Skeletal muscle tissue (tissue), 4 donors: ENCODE data around the gene GOLGA6A. TPM values are rescaled to one million over a fixed set of nuclear protein-coding genes. Genes with fewer than 3 reads are reported as not detected.
A peak's percentile ranks its signal among the peaks of the same experiment; 100 is the strongest.

Experiments
- H3K27ac ChIP-seq: one replicate; pipeline ENCODE4 v1.7.0; 2013; ENCODE audit warnings: mild to moderate bottlenecking, low read depth, low read length, inconsistent platforms
- H3K27me3 ChIP-seq, 3 donors: one replicate each; pipeline ENCODE4 v1.7.0; 2013; ENCODE audit warnings: low read length in 3 of 3; ENCODE audit not compliant: control insufficient read depth in 3 of 3, insufficient read depth in 3 of 3
- H3K36me3 ChIP-seq, 3 donors: one replicate each; pipeline ENCODE4 v1.7.0; 2013; ENCODE audit warnings: low read length in 3 of 3; ENCODE audit not compliant: control insufficient read depth in 3 of 3, insufficient read depth in 3 of 3
- H3K4me1 ChIP-seq, 3 donors: one replicate each; pipeline ENCODE4 v1.7.0; 2013; ENCODE audit warnings: low read length in 3 of 3, mild to moderate bottlenecking in 3 of 3; ENCODE audit not compliant: control insufficient read depth in 3 of 3, insufficient read depth in 3 of 3
- H3K4me3 ChIP-seq, 3 donors: one replicate each; pipeline ENCODE4 v1.7.0; 2013; ENCODE audit warnings: low read length in 3 of 3
- H3K9ac ChIP-seq, 3 donors: one replicate each; pipeline ENCODE4 v1.7.0; 2013; ENCODE audit warnings: low read length in 3 of 3, mild to moderate bottlenecking in 3 of 3, moderate library complexity in 2 of 3, low read depth in 1 of 3
- H3K9me3 ChIP-seq, 3 donors: one replicate each; pipeline ENCODE4 v1.7.0; 2013; ENCODE audit warnings: low read length in 3 of 3; ENCODE audit not compliant: control insufficient read depth in 3 of 3
- total RNA-seq: library from RNA; depleted of rRNA; stranded (reverse); fragments of >200 nt; gene quantifications from one replicate; pipeline ENCODE4 v1.2.3, GENCODE V29; 2014
- donor health status: Osteomylitis.

GOLGA6A gene
- total RNA-seq, 1 donor from 2014 or later: 1.0 TPM

- Histone ChIP-seq H3K4me1 (peaks cover 47 to 65% (median 52%) of the 10 kb centered on the region in 3 donors), H3K9ac (peak overlapping the region in 1 of 3 donors; percentile 16), H3K4me3 (no peak overlapping the region), H3K36me3 (peaks cover 5 to 21% (median 12%) of the 10 kb centered on the region in 3 donors), H3K27ac (peak overlapping the region; percentile 42), H3K27me3 (no peaks in the 10 kb centered on the region), H3K9me3 (no peaks in the 10 kb centered on the region)
These were observed 38.7 kb downstream of the GOLGA6A start for GRCh38 chr15:74043425-74044266.

GRCh38 chr15:74042603-74043424 is 39.5 kb downstream of the GOLGA6A start:
- H3K4me3 ChIP-seq: no peak overlapping the region
- H3K9me3 ChIP-seq: no peaks in the 10 kb centered on the region
- H3K36me3 ChIP-seq: peaks cover 6 to 21% (median 13%) of the 10 kb centered on the region in 3 donors
- H3K27me3 ChIP-seq: no peaks in the 10 kb centered on the region
- peaks cover 44 to 60% (median 47%) of the 10 kb centered on the region in 3 donors for H3K4me1 ChIP-seq
- H3K27ac ChIP-seq: no peak overlapping the region
- peak overlapping the region in 1 of 3 donors; percentile 16 for H3K9ac ChIP-seq

- Histone ChIP-seq H3K4me3 (no peak overlapping the region), H3K36me3 (peaks cover 13 to 27% (median 15%) of the 10 kb centered on the region in 3 donors), H3K4me1 (peaks cover 40 to 57% (median 44%) of the 10 kb centered on the region in 3 donors), H3K27me3 (no peaks in the 10 kb centered on the region), H3K27ac (peak overlapping the region; percentile 80), H3K9me3 (no peaks in the 10 kb centered on the region), H3K9ac (no peak overlapping the region)
These were observed 40.4 kb downstream of the GOLGA6A start for GRCh38 chr15:74041777-74042435.

- Histone ChIP-seq H3K27ac (peak overlapping the region; percentile 80), H3K9me3 (no peaks in the 10 kb centered on the region), H3K27me3 (no peaks in the 10 kb centered on the region), H3K4me1 (peaks cover 35 to 53% (median 44%) of the 10 kb centered on the region in 3 donors), H3K9ac (peak overlapping the region in 2 of 3 donors; percentile 5 to 23), H3K4me3 (no peak overlapping the region), H3K36me3 (peaks cover 18 to 32% (median 20%) of the 10 kb centered on the region in 3 donors)
These were observed 41.0 kb downstream of the GOLGA6A start for GRCh38 chr15:74041311-74041756.

- peak overlapping the region in 1 of 3 donors; percentile 59 for H3K9ac ChIP-seq
- H3K36me3 ChIP-seq: peaks cover 23 to 39% (median 28%) of the 10 kb centered on the region in 3 donors
- no peak overlapping the region for H3K4me3 ChIP-seq
- H3K27me3 ChIP-seq: no peaks in the 10 kb centered on the region
- H3K4me1 ChIP-seq: peaks cover 33 to 49% (median 44%) of the 10 kb centered on the region in 3 donors
- H3K27ac ChIP-seq: peak overlapping the region; percentile 80
- H3K9me3 ChIP-seq: no peaks in the 10 kb centered on the region
These were observed 42.1 kb downstream of the GOLGA6A start for GRCh38 chr15:74040109-74040850.

- H3K4me3 ChIP-seq: no peak overlapping the region
- H3K36me3 ChIP-seq: peaks cover 29 to 43% (median 29%) of the 10 kb centered on the region in 3 donors
- no peaks in the 10 kb centered on the region for H3K27me3 ChIP-seq
- no peak overlapping the region for H3K9ac ChIP-seq
- H3K4me1 ChIP-seq: peaks cover 27 to 45% (median 44%) of the 10 kb centered on the region in 3 donors
- peak overlapping the region; percentile 80 for H3K27ac ChIP-seq
- H3K9me3 ChIP-seq: no peaks in the 10 kb centered on the region
These were observed 42.7 kb downstream of the GOLGA6A start for GRCh38 chr15:74039656-74040010.

GRCh38 chr15:74038707-74039655 is 43.4 kb downstream of the GOLGA6A start:
- peak overlapping the region; percentile 80 for H3K27ac ChIP-seq
- no peak overlapping the region for H3K4me3 ChIP-seq
- peaks cover 33 to 44% (median 35%) of the 10 kb centered on the region in 3 donors for H3K36me3 ChIP-seq
- peaks cover 25 to 40% (median 39%) of the 10 kb centered on the region in 3 donors for H3K4me1 ChIP-seq
- peak overlapping the region in 1 of 3 donors; percentile 4 for H3K9ac ChIP-seq
- no peaks in the 10 kb centered on the region for H3K27me3 ChIP-seq
- no peaks in the 10 kb centered on the region for H3K9me3 ChIP-seq

GRCh38 chr15:74037171-74038117 is 44.9 kb downstream of the GOLGA6A start:
- H3K4me1 ChIP-seq: peaks cover 22 to 29% (median 25%) of the 10 kb centered on the region in 3 donors
- no peaks in the 10 kb centered on the region for H3K27me3 ChIP-seq
- no peak overlapping the region for H3K4me3 ChIP-seq
- peaks cover 35 to 46% (median 44%) of the 10 kb centered on the region in 3 donors for H3K36me3 ChIP-seq
- no peaks in the 10 kb centered on the region for H3K9me3 ChIP-seq
- H3K27ac ChIP-seq: no peak overlapping the region
- no peak overlapping the region for H3K9ac ChIP-seq
